HG03135 (cell line): ENCODE data around the gene RYR1.

Experiments
- ATAC-seq: cut with Tn5 transposase; IDR thresholded peaks from one replicate; pipeline ENCODE4 v1.9.1; 2021; ENCODE audit warnings: mild to moderate bottlenecking, moderate library complexity; ENCODE audit not compliant: unreplicated experiment

Gene RYR1

DNA sequence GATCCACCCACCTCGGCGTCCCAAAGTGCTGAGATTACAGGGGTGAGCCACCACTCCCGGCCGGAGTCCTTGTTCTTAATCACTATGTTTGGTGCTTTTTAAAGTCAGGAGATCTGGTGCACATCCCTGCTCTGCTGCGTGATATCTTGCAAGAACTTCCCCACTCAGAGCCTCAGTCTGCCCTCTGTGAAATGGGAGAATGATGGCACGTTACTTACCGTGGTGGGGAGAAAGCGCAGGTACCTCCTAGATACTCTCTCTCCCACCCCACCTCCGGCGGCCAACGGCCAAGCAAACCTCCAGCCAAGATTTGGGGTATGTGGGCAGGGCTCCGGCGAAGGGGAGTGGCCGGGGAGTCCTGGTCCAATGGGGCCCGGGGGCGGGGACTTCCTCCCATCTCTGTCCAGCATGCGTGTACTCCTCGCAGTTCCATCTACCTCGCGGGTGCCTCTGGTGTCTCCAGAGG lies at the start of gene RYR1:
TSS of gene RYR1 (plus strand) at position 424 of the 466 bp plus-strand sequence. CDS start 139 bp downstream, outside the sequence.
- no peak for ATAC-seq

DNA sequence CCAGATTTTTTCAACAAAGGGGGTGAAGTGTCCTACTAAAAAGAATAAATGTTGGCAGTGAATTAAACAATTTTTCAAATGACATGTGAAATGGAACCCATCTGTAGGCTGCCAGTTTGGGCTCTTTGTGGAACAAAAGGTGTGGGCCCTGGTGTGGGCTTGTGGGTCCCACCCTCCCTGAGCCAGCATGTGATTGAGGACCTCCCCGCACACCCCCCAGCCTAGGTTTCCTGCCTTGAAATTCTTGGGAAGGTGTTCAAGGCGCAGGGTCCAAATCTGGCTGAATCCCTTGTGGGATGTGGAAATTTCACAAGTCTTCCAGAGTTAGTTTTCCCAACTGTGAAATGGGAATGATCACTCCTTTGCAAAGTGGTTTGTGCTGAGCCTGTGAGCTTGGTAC lies 49.7 kb upstream of the RYR1 start:
- no peak for ATAC-seq

DNA sequence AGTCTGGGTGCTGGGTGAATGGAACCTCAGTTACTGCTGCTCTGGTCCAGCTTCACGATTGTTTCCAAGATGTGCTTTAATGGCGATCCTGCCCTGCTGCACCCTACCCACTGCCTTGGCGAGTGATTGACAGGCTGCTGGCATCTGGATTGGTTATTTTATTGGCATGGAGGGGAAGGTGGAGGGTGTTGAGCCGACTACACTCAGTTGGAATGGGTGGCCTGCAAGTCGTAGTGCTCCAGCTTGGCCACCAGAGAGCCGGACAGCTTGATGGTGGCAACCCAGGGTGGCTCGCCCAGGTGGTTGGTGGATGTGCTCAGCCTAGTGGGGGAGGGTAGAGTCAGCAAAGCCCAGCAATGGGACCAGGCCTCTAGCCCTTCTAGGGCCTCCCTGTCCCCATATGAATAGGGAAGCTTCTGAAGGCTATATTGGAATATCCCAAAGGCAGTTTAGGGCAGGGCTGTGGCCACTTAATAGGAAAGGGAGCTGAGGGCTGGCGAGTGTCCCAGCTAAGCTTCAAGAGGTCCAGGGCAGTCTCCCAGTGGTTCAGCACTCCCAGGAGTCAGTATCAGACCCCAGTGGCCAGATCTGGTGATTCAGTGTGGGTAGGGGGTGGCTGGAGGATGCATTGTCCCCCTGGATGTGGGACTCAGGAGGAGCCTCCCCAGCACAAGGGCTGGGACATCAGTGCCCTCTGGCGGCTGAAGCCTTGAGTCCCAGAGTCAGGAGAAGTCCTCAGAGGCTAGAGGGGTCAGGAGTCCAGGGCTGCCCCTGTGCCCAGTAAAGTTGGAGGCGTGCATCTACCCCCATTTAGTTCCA lies 49.1 kb upstream of the RYR1 start:
- ATAC-seq: no peak

DNA sequence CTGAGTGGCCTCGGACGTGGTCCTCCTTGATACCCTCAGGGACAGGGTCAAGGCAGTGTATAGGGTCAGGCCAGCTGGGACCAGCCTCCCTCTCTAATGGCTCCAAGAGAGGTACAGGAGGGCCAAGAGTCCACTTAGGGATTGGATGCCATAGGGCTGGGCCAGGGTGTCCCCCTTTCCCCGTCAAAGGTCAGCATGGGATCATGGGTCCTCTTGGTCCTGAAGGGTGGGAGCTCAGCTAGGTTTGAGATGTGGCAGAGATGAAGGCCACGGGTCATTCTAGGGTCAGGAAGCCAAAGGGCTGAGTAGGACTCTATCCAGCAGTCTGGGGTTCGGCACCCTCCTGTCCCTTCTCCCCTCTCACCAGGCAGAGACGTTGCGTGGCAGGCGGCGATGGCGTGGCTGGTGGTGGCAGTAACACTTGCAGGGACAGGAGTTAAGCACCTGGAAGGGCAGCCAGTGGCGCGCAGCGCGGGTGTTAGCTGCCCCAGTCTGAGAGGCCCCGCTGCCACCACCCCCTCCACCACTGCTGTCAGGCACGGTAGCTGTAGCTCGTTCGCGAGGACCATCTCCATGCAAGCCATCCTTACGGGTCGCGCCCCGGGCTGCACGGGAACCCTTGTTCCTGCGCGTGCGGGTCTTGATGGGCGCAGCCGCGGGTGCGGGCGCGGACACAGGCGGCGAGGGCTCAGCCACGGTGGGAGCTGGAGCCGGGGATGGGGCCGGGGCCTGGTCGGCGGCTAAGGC lies 48.3 kb upstream of the RYR1 start:
- no peak for ATAC-seq

DNA sequence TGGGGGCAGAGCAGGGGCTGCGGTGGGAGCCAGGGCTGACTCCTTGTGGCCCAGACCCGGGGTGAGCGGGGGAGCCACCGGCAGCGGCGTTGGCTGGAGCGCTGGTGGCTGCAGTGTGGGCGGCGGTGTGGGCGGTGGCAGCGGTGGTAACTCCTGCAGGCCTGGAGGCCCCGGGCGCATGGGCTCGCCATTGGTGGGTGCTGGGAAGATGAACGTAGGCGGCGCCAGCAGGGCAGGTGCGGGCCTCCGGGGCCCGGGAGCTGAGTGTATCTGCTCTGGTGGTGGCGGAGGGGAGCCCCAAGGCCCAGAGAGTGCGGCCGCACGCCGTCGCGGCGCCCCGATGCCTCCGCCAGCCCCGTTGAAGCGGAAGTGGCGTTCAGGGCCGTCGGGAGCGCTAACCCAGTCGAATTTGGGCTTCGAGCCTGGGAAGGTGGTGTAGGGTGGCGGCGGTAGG lies 47.7 kb upstream of the RYR1 start:
- ATAC-seq: no peak

DNA sequence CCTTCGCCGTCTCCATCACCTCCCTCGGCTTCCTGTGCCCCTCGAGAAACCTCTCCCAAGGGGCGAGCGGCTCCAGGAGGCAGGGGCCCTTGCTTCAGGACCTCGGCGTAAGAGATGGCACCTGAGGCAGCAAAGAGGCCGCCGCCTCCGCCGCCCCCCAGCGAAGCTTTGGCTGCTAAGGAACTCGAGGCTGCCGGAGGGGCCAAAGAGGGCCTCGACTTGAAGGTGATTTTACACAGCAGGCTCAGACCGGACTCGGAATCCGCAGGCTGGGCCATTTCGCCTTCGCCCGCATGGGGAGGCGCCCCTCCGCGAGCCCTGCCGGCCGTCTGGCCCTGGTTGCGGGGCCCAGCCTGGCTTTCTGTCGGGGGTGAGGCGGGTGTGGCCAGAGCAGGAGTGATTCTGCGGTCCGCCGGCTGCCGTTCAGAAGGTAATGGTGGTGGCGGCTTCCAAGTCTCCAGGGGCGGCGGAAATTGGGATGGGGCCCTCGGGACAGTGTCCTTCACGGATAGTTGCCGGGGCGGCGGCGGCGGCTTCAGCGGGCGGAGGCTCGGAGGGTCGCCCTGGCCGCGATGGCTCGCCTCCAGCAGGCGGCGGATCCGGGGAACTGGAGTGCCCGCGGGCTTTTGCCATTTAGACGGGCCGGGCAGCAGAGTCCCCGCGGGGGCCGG lies 47.1 kb upstream of the RYR1 start:
- no peak for ATAC-seq

DNA sequence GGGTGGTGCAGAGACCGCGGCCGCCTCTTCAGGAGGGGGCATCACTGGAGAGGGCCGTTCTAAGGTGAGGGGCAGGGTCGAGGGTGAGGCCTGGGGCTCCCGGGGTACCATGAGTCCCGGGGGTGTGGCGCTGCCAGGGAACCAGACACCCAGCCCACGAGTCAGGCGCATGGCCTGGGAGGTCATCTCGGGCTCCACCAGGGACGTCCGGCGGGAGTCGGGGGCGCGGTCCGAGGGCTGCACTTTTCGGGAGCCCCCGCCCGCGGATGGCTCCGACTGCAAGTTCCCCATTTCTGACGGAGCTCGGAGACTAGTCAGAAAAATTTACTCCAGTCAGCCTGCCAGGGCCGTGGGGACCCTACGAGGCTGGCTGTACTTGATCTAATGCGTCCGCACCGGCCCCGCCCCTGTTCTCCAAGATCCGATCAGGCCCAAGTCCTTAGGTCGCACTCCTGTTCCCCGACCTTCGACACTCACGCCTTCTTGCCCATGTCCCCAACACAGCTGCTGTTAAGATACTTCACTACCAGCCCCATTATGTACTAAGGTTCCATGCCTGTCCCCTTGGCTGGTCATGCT lies 46.4 kb upstream of the RYR1 start:
- no peak for ATAC-seq

DNA sequence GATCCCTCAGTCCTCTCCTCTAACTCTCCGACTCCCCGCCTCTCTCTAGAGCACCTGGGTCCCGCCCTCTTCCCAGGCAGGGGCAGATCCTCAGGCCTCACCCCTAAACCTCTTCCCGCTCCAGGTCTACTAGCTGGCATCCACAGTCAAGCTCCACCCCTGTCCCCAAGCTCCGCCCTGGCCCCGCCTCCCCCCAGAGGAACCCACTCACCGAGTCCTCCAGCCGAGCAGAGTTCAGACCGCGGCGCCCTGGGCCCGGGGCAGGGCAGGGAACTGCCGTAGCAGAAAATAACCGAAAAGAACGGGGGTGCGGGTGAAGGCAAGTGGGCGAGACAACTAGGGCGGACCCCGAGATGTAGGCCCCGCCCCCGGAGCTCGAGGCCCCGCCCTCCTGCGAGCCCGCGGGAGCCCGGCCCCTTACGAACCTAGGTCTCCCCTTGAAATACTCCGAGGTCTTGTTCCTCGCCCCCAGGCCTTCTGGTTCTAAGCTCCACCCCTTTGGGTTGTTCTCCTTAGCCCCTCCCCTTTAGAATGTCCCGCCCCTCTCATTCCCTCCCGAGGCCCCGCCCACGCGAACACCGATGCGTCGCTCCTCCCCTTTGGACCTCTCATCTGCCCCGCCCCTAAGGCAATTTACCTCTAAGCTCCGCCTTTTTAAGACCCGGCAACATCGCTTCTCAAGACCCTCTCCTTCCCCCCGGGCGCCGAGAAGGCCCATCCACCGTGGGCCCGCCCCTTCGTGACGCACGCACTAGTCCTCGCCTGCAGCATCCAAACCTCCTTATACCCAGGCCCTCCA lies 45.7 kb upstream of the RYR1 start, which contains the start of gene GGN:
TSS of gene GGN (minus strand) at position 485 of the 799 bp plus-strand sequence. CDS start 773 bp downstream, outside the sequence.
- no peak for ATAC-seq

DNA sequence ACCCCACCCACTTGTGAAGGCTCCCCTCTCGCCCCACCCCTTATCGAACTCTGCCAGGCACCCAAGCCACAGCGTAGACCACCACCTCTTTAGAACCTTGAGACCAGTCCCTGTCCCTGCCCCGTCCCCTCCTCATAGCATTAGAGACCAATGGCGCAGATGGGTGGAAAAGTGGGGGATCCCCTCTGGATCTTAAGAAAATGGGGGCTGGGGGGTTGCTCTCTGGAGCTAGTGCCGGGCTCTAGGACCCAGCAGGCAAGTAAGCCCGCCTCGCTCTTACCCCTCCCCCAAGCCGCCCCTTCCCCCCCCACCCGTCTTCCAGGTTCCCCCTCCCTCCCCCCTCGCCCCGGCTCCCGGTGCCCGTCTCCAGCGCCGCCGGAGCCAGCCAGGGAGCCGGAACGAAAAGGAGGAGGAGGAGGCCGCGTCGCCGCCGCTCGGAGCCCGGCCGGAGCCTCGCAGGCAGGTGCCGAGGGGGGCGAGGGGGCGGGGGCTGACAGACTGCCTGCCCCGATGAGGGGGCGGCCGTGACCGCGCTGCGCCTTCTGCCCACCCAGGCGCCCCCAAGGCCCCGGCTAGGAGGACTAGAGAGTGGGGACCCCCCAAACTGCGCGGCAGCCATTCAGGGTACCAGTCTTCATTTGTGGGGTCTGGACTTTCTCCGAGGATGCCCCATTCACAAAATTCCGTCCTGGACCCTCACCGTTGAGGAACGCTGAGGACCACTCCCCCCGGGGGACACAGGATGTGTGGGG lies 45.0 kb upstream of the RYR1 start, which contains the start of gene SPRED3:
TSS of gene SPRED3 (plus strand) at position 349 of the 752 bp plus-strand sequence. CDS start 1,606 bp downstream, outside the sequence.
- ATAC-seq: no peak

DNA sequence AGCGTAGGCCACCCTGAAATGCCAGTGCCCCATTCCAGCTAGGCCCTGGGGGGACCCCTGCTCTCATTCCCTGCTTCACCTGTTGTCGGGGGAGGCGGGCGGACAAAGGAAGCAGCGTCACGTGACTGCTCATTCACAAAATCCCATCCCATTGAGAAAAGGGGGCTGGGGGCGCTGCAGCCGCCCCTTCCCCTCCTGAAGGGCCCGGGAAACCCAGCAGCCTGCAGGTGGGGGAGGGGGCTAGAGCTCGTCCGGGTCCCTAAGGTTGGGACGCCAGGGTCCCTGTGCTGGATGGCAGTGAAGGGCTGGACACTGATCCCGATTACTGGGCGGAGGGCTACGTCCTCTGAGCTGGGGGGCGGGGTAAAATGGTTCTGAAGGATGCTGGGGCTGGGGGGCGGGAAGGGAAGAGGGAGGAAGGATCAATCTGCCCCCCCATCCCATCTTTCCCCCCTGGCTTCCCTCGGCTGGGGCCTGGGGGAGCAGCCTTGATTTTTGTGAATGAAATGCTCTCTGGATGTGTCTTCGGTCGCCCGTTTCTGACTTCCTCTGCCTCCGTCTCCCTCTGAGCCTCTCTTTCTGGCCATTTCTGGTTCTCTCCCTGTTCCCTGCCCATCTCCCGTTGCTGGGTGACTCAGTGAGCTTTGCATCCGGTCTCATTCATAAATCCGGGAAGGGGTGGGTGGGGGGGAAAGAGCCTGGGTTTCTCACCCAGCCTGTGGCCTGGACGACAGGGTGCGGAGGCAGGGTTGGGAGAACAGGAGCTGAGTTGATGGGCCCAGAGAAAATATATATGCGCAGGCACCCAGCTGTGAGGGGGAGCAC lies 44.2 kb upstream of the RYR1 start:
- no peak for ATAC-seq

DNA sequence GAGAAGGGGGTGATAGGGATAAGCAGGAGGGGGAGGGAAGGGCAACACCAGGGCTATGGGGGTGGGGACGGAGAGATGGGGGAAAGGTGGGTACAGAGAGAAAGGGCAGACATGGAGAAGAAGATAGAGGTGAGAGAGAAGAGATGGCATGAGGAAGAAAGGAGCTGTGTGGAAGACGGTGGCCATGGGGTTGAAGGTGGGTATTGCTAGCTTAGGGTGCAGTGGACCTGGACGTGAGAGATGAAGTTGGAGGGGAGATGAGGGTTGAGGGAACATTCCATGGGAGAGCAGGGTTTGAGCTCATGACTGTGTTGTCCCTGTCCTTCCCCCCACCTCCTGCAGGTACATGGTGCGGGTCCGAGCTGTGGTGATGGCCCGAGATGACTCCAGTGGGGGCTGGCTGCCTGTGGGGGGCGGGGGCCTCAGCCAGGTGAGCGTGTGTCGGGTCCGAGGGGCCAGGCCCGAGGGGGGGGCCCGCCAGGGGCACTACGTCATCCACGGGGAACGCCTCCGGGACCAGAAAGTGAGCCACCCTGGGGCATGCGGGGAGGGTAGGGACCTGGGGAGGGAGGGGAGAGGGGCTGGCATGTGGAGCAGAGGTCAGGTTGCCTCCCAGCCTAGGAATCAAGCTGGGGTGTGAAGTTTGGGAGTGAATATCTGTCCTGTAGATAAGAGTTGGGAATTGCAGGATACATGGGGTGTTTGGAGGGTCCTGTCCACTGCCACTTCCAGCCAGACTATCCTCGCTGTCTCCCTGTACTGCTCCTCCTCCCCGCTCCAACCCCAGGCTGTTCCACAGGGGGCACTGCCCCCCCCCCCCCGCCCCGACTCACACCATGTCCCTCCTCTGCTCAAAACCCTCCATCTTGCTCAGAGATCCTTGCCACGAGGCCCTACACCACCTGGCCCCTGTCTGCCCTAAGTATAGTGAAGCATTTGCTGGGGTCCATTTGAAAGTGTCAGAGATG lies 43.2 kb upstream of the RYR1 start:
- ATAC-seq: no peak

DNA sequence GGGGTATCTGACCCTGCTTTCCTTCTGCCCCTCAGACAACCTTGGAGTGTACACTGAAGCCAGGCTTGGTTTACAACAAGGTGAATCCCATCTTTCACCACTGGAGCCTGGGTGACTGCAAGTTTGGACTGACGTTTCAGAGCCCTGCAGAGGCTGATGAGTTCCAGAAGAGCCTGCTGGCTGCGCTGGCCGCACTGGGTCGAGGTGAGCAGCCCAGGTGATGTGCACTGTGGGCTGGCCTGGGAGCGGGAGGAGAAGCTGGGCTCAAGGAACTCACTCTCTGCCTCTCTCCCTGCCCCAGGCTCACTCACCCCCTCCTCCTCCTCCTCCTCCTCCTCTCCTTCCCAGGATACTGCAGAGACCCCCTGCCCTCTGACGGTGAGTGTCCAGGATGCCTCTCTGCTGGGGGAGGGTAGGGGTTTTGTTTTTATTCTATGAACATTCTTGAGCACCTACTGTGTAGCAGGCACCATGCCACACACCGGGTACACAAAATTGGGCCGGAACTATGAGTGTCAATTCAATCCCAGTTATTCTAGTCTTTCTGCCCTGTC lies 41.5 kb upstream of the RYR1 start:
- no peak for ATAC-seq

DNA sequence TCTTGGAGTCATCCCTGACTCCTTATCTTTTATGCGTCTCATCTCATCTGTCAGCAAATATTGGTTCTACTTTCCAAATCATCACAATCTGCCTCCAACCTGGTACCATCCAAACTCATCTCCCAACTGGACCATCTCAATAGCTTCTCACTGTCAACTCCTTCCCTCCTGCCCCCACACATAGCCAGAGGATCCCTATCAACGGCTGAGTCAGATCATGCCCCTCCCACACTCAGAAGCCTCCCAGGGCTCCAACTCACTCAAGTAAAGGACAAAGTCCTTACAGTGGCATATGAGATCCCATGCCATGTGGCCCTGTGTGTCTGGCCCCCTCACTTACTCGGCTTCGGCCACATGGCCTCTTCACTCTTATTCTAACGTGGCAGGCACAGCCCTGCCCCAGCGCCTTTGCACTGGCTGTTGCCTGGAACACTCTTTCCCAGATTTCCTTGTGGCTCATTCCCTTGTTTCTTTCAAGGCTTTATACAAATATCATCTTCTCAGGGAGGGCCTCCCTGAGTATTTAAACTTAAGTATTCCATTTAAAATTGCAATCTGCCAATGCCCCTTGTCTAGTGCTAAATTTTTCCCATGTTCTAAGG lies 40.7 kb upstream of the RYR1 start:
- ATAC-seq: no peak

DNA sequence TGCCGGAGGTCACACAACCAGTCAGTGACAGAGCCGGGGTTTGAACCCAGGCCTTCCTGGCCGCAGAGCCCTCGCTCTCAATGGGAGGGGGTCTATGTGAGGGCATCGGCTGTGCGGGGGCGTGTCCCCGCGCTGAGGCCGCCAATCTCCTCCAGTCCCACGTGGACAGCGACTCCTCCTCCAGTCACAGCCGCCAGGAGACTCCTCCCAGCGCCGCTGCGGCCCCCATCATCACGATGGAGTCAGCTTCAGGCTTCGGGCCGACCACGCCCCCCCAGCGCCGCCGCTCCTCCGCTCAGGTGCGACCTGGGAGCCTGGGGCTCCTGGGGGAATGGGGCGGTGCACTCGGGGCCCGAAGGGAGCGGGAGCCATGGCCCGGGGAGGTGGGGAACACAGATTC lies 39.0 kb upstream of the RYR1 start:
- ATAC-seq: no peak

DNA sequence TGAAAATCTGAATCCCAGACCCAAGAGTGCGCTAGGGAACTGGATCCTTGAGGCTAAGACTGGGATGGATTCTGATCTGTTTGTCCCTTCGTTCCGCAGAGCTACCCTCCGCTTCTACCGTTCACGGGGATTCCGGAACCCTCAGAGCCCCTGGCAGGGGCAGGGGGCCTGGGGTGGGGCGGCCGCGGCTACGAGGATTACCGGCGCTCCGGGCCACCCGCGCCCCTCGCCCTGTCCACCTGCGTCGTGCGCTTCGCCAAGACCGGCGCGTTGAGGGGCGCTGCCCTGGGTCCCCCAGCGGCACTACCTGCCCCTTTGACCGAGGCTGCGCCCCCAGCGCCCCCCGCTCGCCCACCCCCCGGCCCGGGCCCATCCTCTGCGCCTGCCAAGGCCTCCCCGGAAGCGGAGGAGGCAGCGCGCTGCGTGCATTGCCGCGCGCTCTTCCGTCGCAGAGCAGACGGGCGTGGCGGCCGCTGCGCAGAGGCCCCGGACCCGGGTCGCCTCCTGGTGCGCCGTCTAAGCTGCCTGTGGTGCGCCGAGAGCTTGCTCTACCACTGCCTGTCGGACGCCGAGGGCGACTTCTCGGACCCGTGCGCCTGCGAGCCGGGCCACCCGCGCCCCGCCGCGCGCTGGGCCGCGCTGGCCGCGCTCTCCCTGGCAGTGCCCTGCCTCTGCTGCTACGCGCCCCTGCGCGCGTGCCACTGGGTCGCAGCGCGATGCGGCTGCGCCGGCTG lies 37.9 kb upstream of the RYR1 start:
- no peak for ATAC-seq

DNA sequence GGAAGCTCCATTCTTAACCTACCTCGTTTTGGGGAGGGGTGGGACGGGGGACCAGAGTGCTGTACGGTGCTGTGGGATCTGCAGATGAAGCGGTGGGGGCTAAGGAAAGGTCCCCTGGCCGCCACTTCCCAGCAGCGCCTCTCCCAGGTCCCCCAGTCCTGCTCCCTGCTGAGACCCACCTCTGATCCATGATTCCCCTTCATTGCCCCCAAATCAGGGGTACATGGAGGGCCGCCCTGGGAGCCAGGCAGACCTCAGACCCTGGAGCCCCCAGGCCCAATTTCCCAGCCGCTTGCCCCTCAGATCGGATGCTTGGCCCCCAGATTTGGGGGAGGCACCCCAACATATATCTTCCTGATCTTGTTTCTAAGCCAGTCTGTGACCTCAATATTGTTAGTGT lies 34.4 kb upstream of the RYR1 start:
- no peak for ATAC-seq
